HG03571 (cell line): ENCODE measurements around the gene ACOXL.
"Not testable (repeated sequence)": the region's sequence is repeated elsewhere in the genome, so short reads cannot be mapped to it uniquely, and the experiment has no call there.

ENCODE experiments used
- ATAC-seq: cut with Tn5 transposase; IDR thresholded peaks from one replicate; pipeline ENCODE4 v1.9.1; 2021; ENCODE audit not compliant: unreplicated experiment

ACOXL gene

GRCh38 chr2:110959198-110959597, 226.8 kb downstream of the ACOXL start:
- no peak for ATAC-seq

- no peak for ATAC-seq
Measured at GRCh38 chr2:110960281-110960680, 227.9 kb downstream of the ACOXL start.

GRCh38 chr2:110960954-110961353, 228.6 kb downstream of the ACOXL start:
- no peak for ATAC-seq

- ATAC-seq = not testable (repeated sequence)
Measured at GRCh38 chr2:110961643-110962042, 229.3 kb downstream of the ACOXL start.

DNA sequence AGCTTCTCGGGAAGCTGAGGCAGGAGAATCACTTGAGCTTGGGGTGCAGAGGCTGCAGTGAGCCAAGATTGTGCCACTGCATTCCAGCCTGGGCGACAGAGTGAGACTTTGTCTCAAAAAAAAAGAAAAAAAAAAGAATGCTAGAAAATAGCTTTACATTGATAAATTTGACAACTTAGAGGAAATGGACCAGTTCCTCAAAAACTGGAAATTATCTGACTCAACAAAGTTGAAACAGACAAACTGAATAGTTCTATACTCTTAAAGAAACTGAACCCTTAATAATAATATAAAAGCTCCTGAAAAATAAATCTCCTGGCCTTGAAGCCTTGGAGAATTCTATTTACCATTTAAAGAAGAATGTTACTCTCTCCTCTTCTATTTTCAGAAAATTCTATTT, 237.3 kb downstream of the ACOXL start:
- no peak for ATAC-seq

DNA sequence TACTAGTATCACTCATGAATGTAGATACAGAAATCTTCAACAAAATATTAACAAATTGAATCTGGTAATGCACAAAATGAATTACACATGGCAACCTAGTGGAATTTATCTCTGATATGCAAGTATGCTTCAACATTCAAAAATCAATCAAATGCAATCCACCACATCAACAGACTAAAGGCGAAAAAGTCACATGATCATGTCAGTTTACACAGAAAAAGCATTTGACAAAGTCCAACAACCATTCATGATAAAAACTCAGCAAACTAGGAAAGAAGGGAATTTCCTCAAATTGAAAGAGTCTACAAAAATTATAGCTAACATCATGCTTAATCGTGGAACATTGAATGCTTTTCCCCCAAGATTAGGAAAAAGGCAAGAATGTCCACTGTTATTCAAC, 237.8 kb downstream of the ACOXL start:
- no peak for ATAC-seq

DNA sequence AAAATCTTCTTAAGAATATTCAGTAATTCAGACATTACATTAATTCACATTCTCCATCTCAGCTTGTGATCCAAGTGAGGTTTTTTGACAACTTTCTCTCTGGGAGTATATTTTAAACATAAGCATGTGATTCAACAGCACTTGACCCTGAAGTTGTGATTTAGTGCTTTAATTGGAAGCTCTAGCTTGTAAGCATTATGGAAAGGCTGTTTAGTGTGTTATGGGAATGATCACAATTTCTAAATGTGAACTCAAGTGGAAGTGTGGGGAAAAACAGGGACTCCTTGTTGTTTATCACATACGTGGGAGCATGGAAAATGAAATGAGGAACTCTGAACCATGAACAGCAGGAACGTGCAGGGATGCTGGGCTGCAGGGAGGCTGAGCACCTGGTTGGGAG, 239.4 kb downstream of the ACOXL start:
- ATAC-seq = no peak

DNA sequence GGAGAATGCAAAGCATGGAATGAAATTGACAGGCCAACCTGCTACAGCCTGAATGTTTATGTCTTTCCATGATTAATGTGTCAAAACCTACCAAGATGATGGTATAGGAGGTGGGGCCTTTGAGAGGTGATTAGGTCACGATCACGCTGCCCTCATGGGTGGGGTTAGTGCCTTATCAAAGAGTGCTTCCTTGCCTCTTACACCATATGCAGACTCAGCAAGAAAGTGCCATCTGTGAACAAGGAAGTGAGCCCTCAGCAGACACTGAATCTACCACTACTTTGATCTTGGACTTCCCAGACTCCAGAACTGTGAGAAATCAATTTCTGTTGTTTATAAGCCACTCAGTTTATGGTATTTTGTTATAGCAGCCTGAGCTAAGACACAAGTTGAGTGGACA, 240.9 kb downstream of the ACOXL start:
- ATAC-seq = no peak

DNA sequence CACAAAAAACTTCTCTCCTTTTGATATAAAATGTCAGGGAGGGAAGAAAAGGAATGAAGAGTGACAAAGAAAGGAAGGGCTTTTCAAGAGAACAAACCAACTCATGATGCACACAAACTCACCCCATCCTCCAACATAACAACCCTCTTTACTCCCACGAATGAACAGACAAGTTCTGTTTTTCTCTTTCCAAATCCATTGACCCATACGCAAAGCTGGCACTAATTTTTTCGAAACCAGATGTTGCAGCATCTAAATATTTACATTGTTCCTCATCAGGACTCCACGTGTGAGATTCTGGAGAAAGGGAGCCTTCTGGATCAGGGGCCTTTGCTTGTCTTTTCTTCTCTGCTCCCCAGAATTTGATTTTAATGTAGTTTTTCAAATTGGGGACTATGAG, 245.0 kb downstream of the ACOXL start:
- no peak for ATAC-seq

GRCh38 chr2:110978148-110978547, 245.8 kb downstream of the ACOXL start:
- ATAC-seq = no peak

DNA sequence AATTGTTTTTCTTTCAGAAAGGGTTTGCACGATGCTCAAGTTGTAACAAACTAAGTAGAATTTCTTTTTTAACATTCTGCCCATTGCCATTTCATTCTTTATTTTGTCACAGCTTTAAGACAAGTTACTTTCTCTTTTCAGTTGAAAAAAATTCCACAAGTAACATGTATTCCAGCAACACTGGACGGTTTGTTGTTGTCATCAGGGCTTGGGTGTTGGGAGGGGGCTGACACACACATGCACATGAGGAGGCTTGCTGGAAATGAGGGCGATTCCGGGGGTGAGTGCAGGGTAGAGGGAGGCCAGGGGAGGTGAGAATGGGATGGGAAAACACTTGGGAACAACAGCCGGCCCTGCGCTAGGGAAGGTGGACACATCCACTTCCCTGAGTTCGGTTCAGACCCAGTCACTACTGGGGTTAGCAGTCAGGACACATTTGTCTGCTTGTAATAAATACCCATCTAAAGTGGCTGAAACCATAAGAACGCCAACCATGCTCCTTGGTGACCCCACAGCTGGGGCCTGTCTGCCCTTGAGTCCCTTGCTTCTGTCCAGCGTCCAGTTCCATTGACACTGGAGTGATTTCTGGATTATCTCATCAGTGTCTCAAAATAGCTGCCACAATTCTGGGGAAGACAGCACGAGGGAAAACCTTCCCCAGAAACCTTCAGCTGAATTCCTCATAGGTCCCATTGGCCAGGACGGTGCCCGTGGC, 246.5 kb downstream of the ACOXL start:
- ATAC-seq = no peak

DNA sequence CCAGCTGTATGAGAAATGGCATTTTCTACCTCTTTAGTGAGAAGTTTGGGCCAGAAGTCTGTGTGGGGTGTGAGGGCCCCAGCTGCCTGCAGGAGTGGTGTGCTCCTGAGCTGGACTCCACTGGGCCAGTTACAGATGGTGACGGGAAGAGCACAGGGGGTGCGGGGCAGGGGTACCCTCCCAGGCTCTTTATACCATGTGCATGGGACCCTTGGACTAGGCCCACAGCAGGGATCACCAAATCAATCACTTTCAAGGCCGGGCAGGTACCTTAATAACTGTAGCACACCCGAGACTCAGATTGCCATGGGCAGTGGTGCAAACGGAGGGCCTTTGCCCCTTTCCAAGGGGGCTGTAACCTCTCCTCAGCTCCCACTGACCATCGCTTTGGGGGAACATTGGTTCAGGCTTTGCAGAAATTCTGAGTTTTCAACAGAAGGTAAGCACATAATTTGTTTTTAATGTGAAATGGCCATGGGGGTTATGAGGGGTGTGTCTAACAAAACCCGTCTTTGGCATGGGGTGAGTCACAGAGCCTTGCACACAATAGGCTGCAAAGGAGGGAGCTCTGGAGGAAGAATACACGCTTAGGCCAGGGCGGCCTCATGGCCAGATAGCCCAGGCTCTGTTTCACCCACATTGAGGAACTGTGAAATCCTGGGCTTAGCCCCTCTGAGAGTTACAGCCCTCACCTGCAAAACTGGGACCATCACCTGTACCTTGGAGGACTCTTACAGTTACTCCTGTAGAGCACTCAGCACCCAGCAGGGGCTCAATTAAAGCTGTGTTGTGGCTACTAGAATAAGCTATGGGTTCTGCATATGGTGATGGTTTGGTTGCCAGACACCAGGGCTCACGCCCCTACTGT, 247.3 kb downstream of the ACOXL start:
- no peak for ATAC-seq

DNA sequence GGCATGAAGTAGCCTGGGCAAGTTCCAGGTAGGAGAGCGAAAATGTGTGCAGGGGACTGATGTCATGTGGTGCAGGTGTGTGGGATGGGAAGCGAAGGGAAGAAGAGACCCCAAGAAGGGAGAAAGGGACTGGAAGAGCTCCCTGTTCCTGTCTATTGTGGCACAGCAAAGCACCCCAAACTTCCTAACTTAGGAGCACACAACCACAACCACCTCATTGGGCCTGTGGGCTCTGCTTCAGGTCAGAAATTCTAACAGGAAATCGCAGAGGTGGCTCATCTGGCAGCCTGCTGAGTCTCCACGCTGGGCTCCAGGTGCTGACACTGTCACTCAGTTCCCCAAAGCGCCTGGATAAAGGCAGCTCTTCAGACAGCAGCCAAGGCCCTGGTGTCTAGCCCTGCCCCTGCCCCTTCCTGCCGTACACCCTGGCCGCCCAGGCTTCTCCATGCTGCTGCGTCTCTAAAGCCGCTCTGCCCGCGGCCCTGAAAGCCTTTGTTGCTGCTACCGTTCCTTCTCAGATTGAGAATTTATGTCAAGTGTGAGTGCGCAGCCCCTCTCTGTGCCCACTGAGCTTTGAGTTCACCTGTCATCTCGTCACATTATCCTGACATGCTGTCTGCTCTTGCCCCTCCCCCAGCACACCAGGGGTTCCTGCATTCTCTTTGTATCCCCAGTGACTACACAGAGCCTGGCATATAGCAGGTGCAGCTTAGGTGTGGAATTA, 248.1 kb downstream of the ACOXL start:
- ATAC-seq = no peak

- ATAC-seq = no peak
Measured at GRCh38 chr2:110983133-110983532, 250.8 kb downstream of the ACOXL start.

DNA sequence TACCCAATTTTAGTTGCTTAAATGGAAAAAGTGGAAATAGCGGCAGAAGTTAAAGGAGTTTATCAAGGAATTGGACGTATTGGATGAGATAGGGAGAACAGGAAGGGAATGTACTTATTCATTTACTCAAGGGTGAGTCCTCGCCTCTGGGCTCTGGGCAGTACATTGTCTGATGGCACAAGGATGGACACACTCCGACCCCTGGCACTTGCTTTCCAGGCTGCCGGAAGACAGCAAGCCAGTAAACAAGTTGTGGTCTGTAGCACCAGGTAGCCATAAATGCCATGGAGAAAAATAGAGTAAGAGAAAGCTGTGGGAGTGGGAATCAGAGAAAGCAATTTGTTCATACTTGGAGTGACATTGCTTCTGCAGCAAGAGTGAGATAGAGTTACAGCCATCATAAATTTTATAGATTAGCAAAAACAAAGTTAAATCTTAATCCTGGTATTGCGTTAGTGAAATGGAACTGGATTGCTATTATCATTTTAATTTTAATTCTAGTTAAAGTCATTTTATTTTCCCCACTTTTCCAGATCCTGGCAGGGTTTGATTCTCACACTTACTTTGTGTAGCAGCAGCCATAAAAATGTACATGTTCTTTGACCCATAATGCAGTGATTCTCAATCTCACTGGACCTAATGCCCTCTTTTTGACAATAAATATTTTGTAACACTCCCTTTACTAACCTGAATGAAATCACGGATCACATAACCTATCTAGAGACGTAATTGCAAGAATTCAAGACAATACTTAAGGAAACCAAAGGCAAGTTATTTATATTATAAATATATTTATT, 252.5 kb downstream of the ACOXL start:
- no peak for ATAC-seq

- ATAC-seq = no peak
Measured at GRCh38 chr2:110990440-110990839, 258.1 kb downstream of the ACOXL start.

GRCh38 chr2:110991911-110992310, 259.5 kb downstream of the ACOXL start:
- no peak for ATAC-seq

DNA sequence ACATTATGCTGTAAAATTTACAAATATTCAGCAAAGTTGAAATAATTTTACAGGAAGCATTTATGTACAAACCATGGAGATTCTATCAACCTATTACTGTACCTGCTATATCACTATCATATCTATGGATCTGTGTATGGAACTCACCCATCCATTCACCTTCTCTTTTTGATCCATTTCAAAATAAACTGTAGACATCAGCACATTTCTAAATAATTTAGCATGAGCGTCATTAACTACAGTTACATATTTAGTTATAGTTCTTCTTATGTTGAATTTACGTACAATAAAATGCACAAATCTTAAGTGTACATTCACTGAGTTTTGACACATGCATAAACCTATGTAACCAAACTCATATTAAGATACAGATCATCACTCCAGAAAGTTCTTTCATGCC, 260.5 kb downstream of the ACOXL start:
- ATAC-seq = no peak

DNA sequence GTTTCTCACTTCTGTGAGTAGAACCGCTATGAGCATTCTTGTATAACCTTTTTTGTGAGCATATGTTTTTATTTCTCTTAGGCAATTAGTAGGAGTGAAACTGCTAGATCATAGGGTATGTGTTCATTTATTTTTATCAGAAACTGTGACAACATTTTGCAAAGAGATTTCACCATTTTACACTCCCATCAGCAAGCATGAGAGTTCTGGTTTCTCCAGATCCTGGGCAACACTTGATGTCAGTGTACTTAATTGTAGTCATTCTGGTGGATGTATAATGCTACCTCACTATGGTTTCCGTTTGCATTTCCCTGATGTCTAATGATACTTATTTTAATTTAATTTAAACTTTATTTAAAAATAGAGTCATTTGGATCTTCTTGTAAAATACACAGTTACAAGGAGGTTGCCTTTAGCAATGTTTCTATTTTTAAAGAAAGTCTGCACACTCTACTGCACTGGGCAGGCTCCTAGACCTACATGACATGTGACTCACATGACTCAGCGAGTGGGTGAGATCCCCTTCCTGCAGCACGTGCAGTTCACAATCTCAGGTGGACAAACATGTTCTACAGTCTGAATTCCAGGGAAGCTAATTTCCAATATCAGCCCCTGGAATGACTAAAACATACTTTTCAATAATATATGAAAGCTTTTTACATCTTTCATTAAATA, 261.3 kb downstream of the ACOXL start:
- no peak for ATAC-seq

DNA sequence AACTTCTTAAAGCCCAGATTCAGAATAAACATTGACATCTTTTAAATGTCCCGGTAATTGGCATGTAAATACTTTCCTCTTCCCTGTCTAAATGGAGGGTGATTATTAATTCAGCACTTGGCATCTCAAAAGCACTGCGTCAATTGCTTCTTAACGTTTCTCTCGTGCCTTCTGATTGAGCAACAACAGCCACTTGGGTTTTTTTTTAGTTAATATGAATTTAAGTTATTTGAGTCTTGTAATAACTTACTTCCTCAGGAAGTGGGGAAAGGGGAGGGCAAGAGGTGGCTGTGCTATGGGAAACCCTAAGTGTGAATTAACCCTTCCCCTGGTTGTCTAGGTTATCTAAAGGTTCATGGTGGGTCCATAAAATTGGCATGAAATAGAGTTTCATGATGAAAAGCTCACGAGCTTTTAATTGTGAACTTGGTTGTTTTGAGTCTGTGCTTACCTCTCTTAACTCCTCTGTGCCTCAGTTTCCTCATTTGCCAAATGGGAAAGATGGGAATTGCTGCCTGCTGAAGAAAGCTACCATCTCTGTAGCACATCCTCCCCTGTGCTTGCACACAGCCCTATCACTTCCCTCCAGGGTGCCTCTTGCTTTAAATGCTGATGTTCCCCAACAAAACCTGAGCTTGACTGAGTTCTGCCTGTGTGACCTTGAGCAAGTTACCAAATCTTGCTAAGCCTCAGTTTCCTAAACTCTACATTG, 262.0 kb downstream of the ACOXL start:
- ATAC-seq = no peak
